ENCODE data around the gene ZNF710.
A peak's percentile ranks its signal among the peaks of the same experiment; 100 is the strongest.

ZNF710 gene

GRCh38 chr15:90036806-90037510 is 35.8 kb downstream of the ZNF710 start:
- no CpG with 5 or more reads among the region's 11 CpGs for WGBS (ENCODE audit: extremely low coverage, insufficient coverage, insufficient read length)
- Histone ChIP-seq H4K12ac (ENCODE audit: low read depth, low read length) (no peak overlapping the region), H3K18ac (ENCODE audit: low read length) (peak overlapping the region; percentile 16), H4K8ac (ENCODE audit: low read depth, low read length) (no peak overlapping the region), H3K4me3 (ENCODE audit: low read depth, low read length) (no peak overlapping the region), H3K9ac (ENCODE audit: low read length) (no peak overlapping the region), H3K79me2 (ENCODE audit: control insufficient read depth, insufficient read depth, low read length, poor library complexity) (no peaks in the 10 kb centered on the region), H3K79me1 (ENCODE audit: low read length) (peaks cover 7% of the 10 kb centered on the region), H3K4me1 (ENCODE audit: control insufficient read depth in 1 of 2, insufficient read depth in 2 of 2, low read length in 2 of 2) (peaks cover 27 to 34% of the 10 kb centered on the region in 2 experiments), H3K27me3 (ENCODE audit: insufficient read depth, low read length) (no peaks in the 10 kb centered on the region), H3K9me3 (ENCODE audit: insufficient read depth, low read depth, low read length) (no peaks in the 10 kb centered on the region), H2AK5ac (ENCODE audit: low read length) (no peak overlapping the region), H3K14ac (ENCODE audit: low read length) (no peak overlapping the region), H2BK5ac (ENCODE audit: low read depth, low read length, poor library complexity) (no peak overlapping the region), H3K27ac (ENCODE audit: low read depth, low read length) (no peak overlapping the region), H2AFZ (ENCODE audit: insufficient read depth, low read length, poor library complexity) (no peak overlapping the region), H2BK120ac (ENCODE audit: insufficient read depth, low read length, poor library complexity) (no peak overlapping the region), H3K4me2 (ENCODE audit: low read length) (no peak overlapping the region), H4K91ac (ENCODE audit: low read depth, low read length) (no peak overlapping the region), H3K23ac (ENCODE audit: low read length) (no peak overlapping the region), H2BK12ac (ENCODE audit: low read length) (no peak overlapping the region), H3K36me3 (ENCODE audit: control insufficient read depth in 1 of 2, insufficient read depth in 2 of 2, low read length in 2 of 2) (no peaks in the 10 kb centered on the region), H3K4ac (ENCODE audit: low read depth, low read length) (peak overlapping the region; percentile 29)
- no peak for DNase-seq

- Histone ChIP-seq H3K4me2 (ENCODE audit: low read length) (no peak overlapping the region), H2AK5ac (ENCODE audit: low read length) (no peak overlapping the region), H3K18ac (ENCODE audit: low read length) (no peak overlapping the region), H3K4me1 (ENCODE audit: control insufficient read depth in 1 of 2, insufficient read depth in 2 of 2, low read length in 2 of 2) (peaks cover 27 to 34% of the 10 kb centered on the region in 2 experiments), H2AFZ (ENCODE audit: insufficient read depth, low read length, poor library complexity) (no peak overlapping the region), H3K9ac (ENCODE audit: low read length) (no peak overlapping the region), H3K9me3 (ENCODE audit: insufficient read depth, low read depth, low read length) (no peaks in the 10 kb centered on the region), H3K27me3 (ENCODE audit: insufficient read depth, low read length) (no peaks in the 10 kb centered on the region), H2BK5ac (ENCODE audit: low read depth, low read length, poor library complexity) (no peak overlapping the region), H3K23ac (ENCODE audit: low read length) (no peak overlapping the region), H2BK120ac (ENCODE audit: insufficient read depth, low read length, poor library complexity) (no peak overlapping the region), H3K14ac (ENCODE audit: low read length) (no peak overlapping the region), H3K4me3 (ENCODE audit: low read depth, low read length) (no peak overlapping the region), H3K79me2 (ENCODE audit: control insufficient read depth, insufficient read depth, low read length, poor library complexity) (no peaks in the 10 kb centered on the region), H4K8ac (ENCODE audit: low read depth, low read length) (no peak overlapping the region), H2BK12ac (ENCODE audit: low read length) (no peak overlapping the region), H3K27ac (ENCODE audit: low read depth, low read length) (no peak overlapping the region), H4K12ac (ENCODE audit: low read depth, low read length) (no peak overlapping the region), H3K4ac (ENCODE audit: low read depth, low read length) (no peak overlapping the region), H3K36me3 (ENCODE audit: control insufficient read depth in 1 of 2, insufficient read depth in 2 of 2, low read length in 2 of 2) (peaks cover under 1 to 3% of the 10 kb centered on the region in 2 experiments), H3K79me1 (ENCODE audit: low read length) (peaks cover 7% of the 10 kb centered on the region), H4K91ac (ENCODE audit: low read depth, low read length) (no peak overlapping the region)
- no CpG with 5 or more reads among the region's 5 CpGs for WGBS (ENCODE audit: extremely low coverage, insufficient coverage, insufficient read length)
- no peak for DNase-seq
These were observed 36.4 kb downstream of the ZNF710 start for GRCh38 chr15:90037511-90037860.

- no peak overlapping the region for H3K14ac ChIP-seq (ENCODE audit: low read length)
- no CpG with 5 or more reads among the region's 14 CpGs for WGBS (ENCODE audit: extremely low coverage, insufficient coverage, insufficient read length)
- H2AK5ac ChIP-seq (ENCODE audit: low read length): no peak overlapping the region
- no peaks in the 10 kb centered on the region for H3K27me3 ChIP-seq (ENCODE audit: insufficient read depth, low read length)
- H3K9ac ChIP-seq (ENCODE audit: low read length): no peak overlapping the region
- peaks cover 7% of the 10 kb centered on the region for H3K79me1 ChIP-seq (ENCODE audit: low read length)
- H3K36me3 ChIP-seq (ENCODE audit: control insufficient read depth in 1 of 2, insufficient read depth in 2 of 2, low read length in 2 of 2): peaks cover 4% of the 10 kb centered on the region in 2 experiments
- H3K23ac ChIP-seq (ENCODE audit: low read length): no peak overlapping the region
- no peak overlapping the region for H3K18ac ChIP-seq (ENCODE audit: low read length)
- H3K4ac ChIP-seq (ENCODE audit: low read depth, low read length): no peak overlapping the region
- H3K4me3 ChIP-seq (ENCODE audit: low read depth, low read length): no peak overlapping the region
- H3K27ac ChIP-seq (ENCODE audit: low read depth, low read length): no peak overlapping the region
- no peaks in the 10 kb centered on the region for H3K9me3 ChIP-seq (ENCODE audit: insufficient read depth, low read depth, low read length)
- no peak overlapping the region for H2BK120ac ChIP-seq (ENCODE audit: insufficient read depth, low read length, poor library complexity)
- no peak overlapping the region for H2BK5ac ChIP-seq (ENCODE audit: low read depth, low read length, poor library complexity)
- H3K79me2 ChIP-seq (ENCODE audit: control insufficient read depth, insufficient read depth, low read length, poor library complexity): no peaks in the 10 kb centered on the region
- no peak overlapping the region for H4K91ac ChIP-seq (ENCODE audit: low read depth, low read length)
- H2AFZ ChIP-seq (ENCODE audit: insufficient read depth, low read length, poor library complexity): no peak overlapping the region
- no peak overlapping the region for H4K12ac ChIP-seq (ENCODE audit: low read depth, low read length)
- no peak overlapping the region for H3K4me2 ChIP-seq (ENCODE audit: low read length)
- peak overlapping the region; percentile 27 for H2BK12ac ChIP-seq (ENCODE audit: low read length)
- peaks cover 27 to 34% of the 10 kb centered on the region in 2 experiments for H3K4me1 ChIP-seq (ENCODE audit: control insufficient read depth in 1 of 2, insufficient read depth in 2 of 2, low read length in 2 of 2)
- H4K8ac ChIP-seq (ENCODE audit: low read depth, low read length): no peak overlapping the region
- peak in 1 of 2 donors; percentile 53 for DNase-seq
These were observed 37.0 kb downstream of the ZNF710 start for GRCh38 chr15:90037961-90038631.

- Histone ChIP-seq H3K4ac (ENCODE audit: low read depth, low read length) (no peak overlapping the region), H4K91ac (ENCODE audit: low read depth, low read length) (no peak overlapping the region), H3K36me3 (ENCODE audit: control insufficient read depth in 1 of 2, insufficient read depth in 2 of 2, low read length in 2 of 2) (peaks cover 4% of the 10 kb centered on the region in 2 experiments), H3K27me3 (ENCODE audit: insufficient read depth, low read length) (no peaks in the 10 kb centered on the region), H3K79me1 (ENCODE audit: low read length) (peaks cover 7% of the 10 kb centered on the region), H3K4me1 (ENCODE audit: control insufficient read depth in 1 of 2, insufficient read depth in 2 of 2, low read length in 2 of 2) (peaks cover 27 to 34% of the 10 kb centered on the region in 2 experiments), H3K4me3 (ENCODE audit: low read depth, low read length) (no peak overlapping the region), H4K12ac (ENCODE audit: low read depth, low read length) (no peak overlapping the region), H3K27ac (ENCODE audit: low read depth, low read length) (no peak overlapping the region), H2BK5ac (ENCODE audit: low read depth, low read length, poor library complexity) (no peak overlapping the region), H2AFZ (ENCODE audit: insufficient read depth, low read length, poor library complexity) (no peak overlapping the region), H3K18ac (ENCODE audit: low read length) (no peak overlapping the region), H2BK12ac (ENCODE audit: low read length) (no peak overlapping the region), H4K8ac (ENCODE audit: low read depth, low read length) (no peak overlapping the region), H2AK5ac (ENCODE audit: low read length) (no peak overlapping the region), H3K79me2 (ENCODE audit: control insufficient read depth, insufficient read depth, low read length, poor library complexity) (no peaks in the 10 kb centered on the region), H2BK120ac (ENCODE audit: insufficient read depth, low read length, poor library complexity) (no peak overlapping the region), H3K4me2 (ENCODE audit: low read length) (no peak overlapping the region), H3K14ac (ENCODE audit: low read length) (no peak overlapping the region), H3K9ac (ENCODE audit: low read length) (no peak overlapping the region), H3K9me3 (ENCODE audit: insufficient read depth, low read depth, low read length) (no peaks in the 10 kb centered on the region), H3K23ac (ENCODE audit: low read length) (no peak overlapping the region)
- peak in 1 of 2 donors; percentile 28 for DNase-seq
- WGBS (ENCODE audit: extremely low coverage, insufficient coverage, insufficient read length): no CpG with 5 or more reads among the region's 3 CpGs
These were observed 37.5 kb downstream of the ZNF710 start for GRCh38 chr15:90038632-90039095.

All from trophoblast cell (in vitro differentiated cells and primary cell).